ENCODE data around the gene CAPG.

- TF ChIP-seq XRCC5 (IDR thresholded peaks at IDR 0.05; ENCODE audit: low read depth, low read length) (no peak), PHF8 (IDR thresholded peaks at IDR 0.05; ENCODE audit: borderline replicate concordance, low read length) (no peak), XRCC3 (IDR thresholded peaks at IDR 0.05) (no peak)
Observed at GRCh38 chr2:85458601-85459563, 48.7 kb upstream of the CAPG start.
